A549 (cell line): ENCODE results near the gene SNCAIP. TPM values are rescaled to one million over a fixed set of nuclear protein-coding genes. Genes with fewer than 3 reads are reported as not detected.
A peak's percentile ranks its signal among the peaks of the same experiment; 100 is the strongest.

ENCODE experiments used
- ATAC-seq, 2 experiments: fragments of 200-7000 bp in 1 of 2; fragments of >200 bp in 1 of 2; cut with Nextera tagmentation in 1 of 2; cut with Tn5 transposase in 1 of 2; 3 replicates each; pipeline versions ENCODE4 v1.8.0 to v1.9.1; 2018 to 2020; ENCODE audit warnings: mild to moderate bottlenecking in 1 of 2, moderate library complexity in 1 of 2
- CTCF ChIA-PET: fragments of 300-600 bp; sonication (Branson Sonifier 250); formaldehyde crosslinking; extraction: SDS; loops from one replicate; lab custom pipeline; 2021; ENCODE audit warnings: antibody characterized with exemption, inconsistent platforms; lab: Yijun Ruan, JAX
- POLR2A ChIA-PET: fragments of 350-600 bp; formaldehyde crosslinking; extraction: SDS; loops from one replicate; lab custom pipeline; 2021; ENCODE audit warnings: antibody characterized with exemption, inconsistent platforms; lab: Yijun Ruan, JAX
- DNase-seq, 2 experiments: peaks; one replicate each; pipeline versions ENCODE4 v3.0.0 to v3.0.0-alpha.2; 2011 to 2016; ENCODE audit warnings: low read depth in 1 of 2, low spot score in 1 of 2
- FAIRE-seq: peaks from 2 replicates; lab custom pipeline; 2011; peaks lifted over from hg19 to GRCh38; lab: Jason Lieb, UNC
- H3K27ac ChIP-seq, 2 experiments: fragments of >200 bp; sonication (Bioruptor Twin); formaldehyde crosslinking; 3 replicates each; pipeline ENCODE4 v1.5.1; 2016 to 2017
- H3K4me1 ChIP-seq: fragments of >200 bp; sonication (Bioruptor Twin); formaldehyde crosslinking; 3 replicates; pipeline ENCODE4 v1.6.1; 2016
- H3K4me2 ChIP-seq: fragments of >200 bp; sonication (Bioruptor Twin); formaldehyde crosslinking; 3 replicates; pipeline ENCODE4 v1.6.1; 2016
- H3K4me3 ChIP-seq: fragments of >200 bp; sonication (Bioruptor Twin); formaldehyde crosslinking; 3 replicates; pipeline ENCODE4 v1.5.1; 2016
- H3K9me3 ChIP-seq: fragments of >200 bp; sonication (Bioruptor Twin); formaldehyde crosslinking; 3 replicates; pipeline ENCODE4 v1.6.1; 2016
- CBX8 ChIP-seq: fragments of 200-600 bp; sonication (generic); IDR thresholded peaks from 2 replicates; pipeline ENCODE4 v1.6.1; 2016
- EHF ChIP-seq: fragments of 250-450 bp; sonication (Bioruptor Pico); IDR thresholded peaks from 2 replicates; pipeline ENCODE4 v1.5.0; 2020; ENCODE audit warnings: mild to moderate bottlenecking
- EHMT2 ChIP-seq: fragments of 200-600 bp; sonication (generic); IDR thresholded peaks from 2 replicates; pipeline ENCODE4 v1.6.1; 2016; ENCODE audit warnings: antibody characterized with exemption, low read depth, mild to moderate bottlenecking, moderate library complexity
- EP300 ChIP-seq, 2 experiments: fragments of >200 bp; sonication (Bioruptor Twin); formaldehyde crosslinking; IDR thresholded peaks; 2 replicates in 1 of 2; 3 replicates in 1 of 2; pipeline ENCODE4 v1.6.1; 2016 to 2017
- FOXS1 ChIP-seq: fragments of 250-450 bp; sonication (Bioruptor Pico); IDR thresholded peaks from 2 replicates; pipeline ENCODE4 v1.5.0; 2020; ENCODE audit warnings: mild to moderate bottlenecking, moderate library complexity
- GATA3 ChIP-seq: IDR thresholded peaks from 2 replicates; pipeline ENCODE4 v1.6.1; 2012; ENCODE audit warnings: borderline replicate concordance
- HDAC2 ChIP-seq: fragments of 200-600 bp; sonication (generic); IDR thresholded peaks from 2 replicates; pipeline ENCODE4 v1.6.1; 2016
- HOXA7 ChIP-seq: fragments of 250-450 bp; sonication (Bioruptor Pico); IDR thresholded peaks from 2 replicates; pipeline ENCODE4 v1.5.0; 2020; ENCODE audit warnings: mild to moderate bottlenecking, moderate library complexity
- HOXB5 ChIP-seq: fragments of 250-450 bp; sonication (Bioruptor Pico); IDR thresholded peaks from 2 replicates; pipeline ENCODE4 v1.5.0; 2020; ENCODE audit warnings: mild to moderate bottlenecking, moderate library complexity
- JUN ChIP-seq, 2 experiments: fragments of >200 bp; sonication (Bioruptor Twin); formaldehyde crosslinking; IDR thresholded peaks; 2 replicates in 1 of 2; 3 replicates in 1 of 2; pipeline ENCODE4 v1.6.1; 2016 to 2017
- MAFK ChIP-seq: fragments of 450-650 bp; IDR thresholded peaks from 2 replicates; pipeline ENCODE4 v1.6.1; 2014; ENCODE audit not compliant: partially characterized antibody
- MAZ ChIP-seq: fragments of 150-350 bp; IDR thresholded peaks from 2 replicates; pipeline ENCODE4 v1.6.1; 2014; ENCODE audit warnings: antibody characterized with exemption, low read depth, low read length, borderline replicate concordance
- MYC ChIP-seq: IDR thresholded peaks from 2 replicates; pipeline ENCODE4 v1.6.1; 2012; ENCODE audit warnings: mild to moderate bottlenecking, inconsistent platforms, low read length, improper control_type of control experiment, borderline replicate concordance
- NR3C1 ChIP-seq: fragments of >200 bp; sonication (Bioruptor Twin); formaldehyde crosslinking; IDR thresholded peaks from 3 replicates; pipeline ENCODE4 v1.6.1; 2017
- POLR2A ChIP-seq: IDR thresholded peaks from 2 replicates; pipeline ENCODE4 v1.6.1; 2012; ENCODE audit warnings: mild to moderate bottlenecking, low read length
- SREBF2 ChIP-seq: fragments of 450-650 bp; IDR thresholded peaks from 2 replicates; pipeline ENCODE4 v1.6.1; 2014; ENCODE audit warnings: mild to moderate bottlenecking, moderate library complexity
- TFCP2L1 ChIP-seq: fragments of 250-450 bp; sonication (Bioruptor Pico); IDR thresholded peaks from 2 replicates; pipeline ENCODE4 v1.5.0; 2021; ENCODE audit warnings: mild to moderate bottlenecking
- ZFP36 ChIP-seq: fragments of 450-650 bp; IDR thresholded peaks from 2 replicates; pipeline ENCODE4 v1.6.1; 2014; ENCODE audit warnings: borderline replicate concordance; ENCODE audit not compliant: partially characterized antibody
- ZNF302 ChIP-seq: fragments of 250-450 bp; sonication (Bioruptor Pico); IDR thresholded peaks from 2 replicates; pipeline ENCODE4 v1.9.0; 2021; ENCODE audit warnings: inconsistent platforms, mild to moderate bottlenecking, moderate library complexity
- WGBS: methylation state at CpG from one replicate; pipeline ENCODE4 v1.1.6; 2017; ENCODE audit errors: missing lambda C conversion rate; 5-methylcytosine and 5-hydroxymethylcytosine counted together
- polyA plus RNA-seq, 4 experiments: library from polyadenylated mRNA; depleted of rRNA in 3 of 4; stranded (reverse); fragments of >200 nt; fragmentation: RNase III in 1 of 4; extraction: RNeasy Plus Mini Kit Qiagen cat#74134 plus additional on column Dnase treatment in 1 of 4; gene quantifications; 2 replicates in 3 of 4; 3 replicates in 1 of 4; pipeline ENCODE4 v1.2.3, GENCODE V29; 2011 to 2017
- TF ChIP-seq, protein P1 (sequence below): IDR thresholded peaks from 2 replicates; pipeline ENCODE4 v1.6.1; 2012
- TF ChIP-seq, protein P2 (sequence below): fragments of 200-600 bp; sonication (generic); IDR thresholded peaks from 2 replicates; pipeline ENCODE4 v1.6.1; 2016; ENCODE audit warnings: antibody characterized with exemption, mild to moderate bottlenecking, moderate library complexity
- TF ChIP-seq, protein P3 (sequence below): IDR thresholded peaks from 2 replicates; pipeline ENCODE4 v1.6.1; 2012; ENCODE audit warnings: low read depth, borderline replicate concordance
- TF ChIP-seq, protein P4 (sequence below): fragments of >200 bp; sonication (Bioruptor Twin); formaldehyde crosslinking; IDR thresholded peaks from 3 replicates; pipeline ENCODE4 v1.6.1; 2016

SNCAIP gene
- polyA plus RNA-seq, 2 of the 4 experiments (the other 2 are of a cell fraction): 0.03 to 0.04 TPM

DNA sequence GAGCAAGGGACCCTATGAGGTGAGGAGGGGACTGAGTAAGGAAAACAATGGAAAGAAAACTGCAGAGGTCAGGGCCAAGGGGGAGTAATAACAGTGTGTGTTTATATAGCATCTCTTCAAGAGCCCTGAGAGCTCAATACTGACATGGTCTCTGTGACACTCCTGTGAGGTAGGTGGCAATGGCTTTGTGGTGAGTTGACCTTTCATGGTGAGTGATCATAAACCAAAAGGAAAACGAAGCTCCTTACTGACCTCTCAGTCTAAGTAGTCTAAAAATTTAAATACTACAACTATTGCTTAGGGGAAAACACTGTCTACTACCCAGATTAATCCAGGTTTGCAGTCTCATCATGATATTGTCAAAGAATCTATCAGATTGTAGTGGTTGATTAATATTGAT lies 130.9 kb downstream of the SNCAIP start:
- Histone ChIP-seq H3K4me2 (no peak overlapping the region), H3K9me3 (no peaks in the 10 kb centered on the region), H3K4me1 (no peaks in the 10 kb centered on the region), H3K4me3 (no peak overlapping the region), H3K27ac (no peak overlapping the region)
- ATAC-seq (no peak), FAIRE-seq (no peak), DNase-seq (no peak)
- TF ChIP-seq SREBF2 (no peak), POLR2A (no peak), HDAC2 (no peak), FOXS1 (CRISPR knock-in tag) (no peak), NR3C1 (no peak)
- ChIA-PET POLR2A (interaction anchor here (0.5 kb wide), 1 partner anchor 58 kb away, joined by 3 read pairs; no protein-coding TSS in a partner anchor), CTCF (interaction anchor here (0.8 kb wide), 1 partner anchor 15 kb away, joined by 3 read pairs; no protein-coding TSS in a partner anchor)
- WGBS: 0% methylated on average over 1 of the region's 1 CpG

DNA sequence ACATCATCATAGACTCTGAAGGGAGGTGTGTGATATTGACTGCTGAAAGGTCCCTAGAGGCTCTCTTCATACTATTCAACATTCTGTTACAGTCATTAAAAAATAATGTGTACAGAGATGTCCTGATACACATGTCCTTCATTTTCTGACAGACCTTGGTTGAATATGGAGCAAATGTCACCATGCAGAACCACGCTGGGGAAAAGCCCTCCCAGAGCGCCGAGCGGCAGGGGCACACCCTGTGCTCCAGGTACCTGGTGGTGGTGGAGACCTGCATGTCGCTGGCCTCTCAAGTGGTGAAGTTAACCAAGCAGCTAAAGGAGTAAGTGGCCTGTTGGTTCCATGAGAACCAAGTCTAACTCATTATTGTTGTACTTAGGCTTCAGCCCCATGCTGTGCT lies 132.4 kb downstream of the SNCAIP start:
- 63% methylated on average over 5 of the region's 5 CpGs for WGBS
- no peak for FAIRE-seq
- H3K4me3 ChIP-seq: no peak overlapping the region

DNA sequence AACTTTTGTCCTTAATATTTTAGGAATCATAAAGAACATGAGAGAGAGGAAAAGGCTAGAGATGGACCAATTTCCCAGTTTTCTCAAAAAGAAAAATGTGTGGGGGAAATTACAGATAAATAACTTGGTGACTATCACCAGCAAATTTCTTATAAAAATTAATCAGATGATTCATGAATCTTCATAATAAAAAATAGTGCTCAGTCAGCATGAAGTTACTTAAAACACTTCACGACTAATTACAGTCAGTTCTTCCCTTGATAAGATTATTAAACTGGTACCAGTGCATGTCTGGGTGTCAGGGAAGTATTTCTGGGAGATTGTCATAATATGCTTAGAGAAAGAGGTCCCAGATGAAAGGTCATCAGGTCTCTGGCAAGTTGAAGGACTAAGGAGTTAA lies 133.0 kb downstream of the SNCAIP start:
- POLR2A ChIA-PET: no interaction called here
- CTCF ChIA-PET: no interaction called here
- no peak overlapping the region for H3K27ac ChIP-seq

More for the DNA sequence above, 132.4 kb downstream of the SNCAIP start:
- CTCF ChIA-PET: no interaction called here
- no peak overlapping the region for H3K4me2 ChIP-seq
- H3K4me1 ChIP-seq: no peaks in the 10 kb centered on the region
- no peak overlapping the region for H3K27ac ChIP-seq
- no peak for TF ChIP-seq ZNF302
- TF ChIP-seq HOXB5 (CRISPR knock-in tag): no peak
- TF ChIP-seq NR3C1: no peak
- no peak for TF ChIP-seq EP300 (IDR thresholded peaks at IDR 0.05)
- no peak for TF ChIP-seq SREBF2
- no peak for TF ChIP-seq HOXA7 (CRISPR knock-in tag)
- TF ChIP-seq EHF: no peak
- TF ChIP-seq CBX8: no peak
- TF ChIP-seq MAZ: no peak
- TF ChIP-seq MYC: no peak
- TF ChIP-seq JUN (IDR thresholded peaks at IDR 0.05): no peak
- TF ChIP-seq GATA3: no peak
- TF ChIP-seq, protein P1, sequence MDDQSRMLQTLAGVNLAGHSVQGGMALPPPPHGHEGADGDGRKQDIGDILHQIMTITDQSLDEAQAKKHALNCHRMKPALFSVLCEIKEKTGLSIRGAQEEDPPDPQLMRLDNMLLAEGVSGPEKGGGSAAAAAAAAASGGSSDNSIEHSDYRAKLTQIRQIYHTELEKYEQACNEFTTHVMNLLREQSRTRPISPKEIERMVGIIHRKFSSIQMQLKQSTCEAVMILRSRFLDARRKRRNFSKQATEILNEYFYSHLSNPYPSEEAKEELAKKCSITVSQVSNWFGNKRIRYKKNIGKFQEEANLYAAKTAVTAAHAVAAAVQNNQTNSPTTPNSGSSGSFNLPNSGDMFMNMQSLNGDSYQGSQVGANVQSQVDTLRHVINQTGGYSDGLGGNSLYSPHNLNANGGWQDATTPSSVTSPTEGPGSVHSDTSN: no peak
- TF ChIP-seq, protein P2, sequence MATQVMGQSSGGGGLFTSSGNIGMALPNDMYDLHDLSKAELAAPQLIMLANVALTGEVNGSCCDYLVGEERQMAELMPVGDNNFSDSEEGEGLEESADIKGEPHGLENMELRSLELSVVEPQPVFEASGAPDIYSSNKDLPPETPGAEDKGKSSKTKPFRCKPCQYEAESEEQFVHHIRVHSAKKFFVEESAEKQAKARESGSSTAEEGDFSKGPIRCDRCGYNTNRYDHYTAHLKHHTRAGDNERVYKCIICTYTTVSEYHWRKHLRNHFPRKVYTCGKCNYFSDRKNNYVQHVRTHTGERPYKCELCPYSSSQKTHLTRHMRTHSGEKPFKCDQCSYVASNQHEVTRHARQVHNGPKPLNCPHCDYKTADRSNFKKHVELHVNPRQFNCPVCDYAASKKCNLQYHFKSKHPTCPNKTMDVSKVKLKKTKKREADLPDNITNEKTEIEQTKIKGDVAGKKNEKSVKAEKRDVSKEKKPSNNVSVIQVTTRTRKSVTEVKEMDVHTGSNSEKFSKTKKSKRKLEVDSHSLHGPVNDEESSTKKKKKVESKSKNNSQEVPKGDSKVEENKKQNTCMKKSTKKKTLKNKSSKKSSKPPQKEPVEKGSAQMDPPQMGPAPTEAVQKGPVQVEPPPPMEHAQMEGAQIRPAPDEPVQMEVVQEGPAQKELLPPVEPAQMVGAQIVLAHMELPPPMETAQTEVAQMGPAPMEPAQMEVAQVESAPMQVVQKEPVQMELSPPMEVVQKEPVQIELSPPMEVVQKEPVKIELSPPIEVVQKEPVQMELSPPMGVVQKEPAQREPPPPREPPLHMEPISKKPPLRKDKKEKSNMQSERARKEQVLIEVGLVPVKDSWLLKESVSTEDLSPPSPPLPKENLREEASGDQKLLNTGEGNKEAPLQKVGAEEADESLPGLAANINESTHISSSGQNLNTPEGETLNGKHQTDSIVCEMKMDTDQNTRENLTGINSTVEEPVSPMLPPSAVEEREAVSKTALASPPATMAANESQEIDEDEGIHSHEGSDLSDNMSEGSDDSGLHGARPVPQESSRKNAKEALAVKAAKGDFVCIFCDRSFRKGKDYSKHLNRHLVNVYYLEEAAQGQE: no peak
- no peak for TF ChIP-seq EHMT2
- TF ChIP-seq TFCP2L1 (CRISPR knock-in tag): no peak
- TF ChIP-seq, protein P3, sequence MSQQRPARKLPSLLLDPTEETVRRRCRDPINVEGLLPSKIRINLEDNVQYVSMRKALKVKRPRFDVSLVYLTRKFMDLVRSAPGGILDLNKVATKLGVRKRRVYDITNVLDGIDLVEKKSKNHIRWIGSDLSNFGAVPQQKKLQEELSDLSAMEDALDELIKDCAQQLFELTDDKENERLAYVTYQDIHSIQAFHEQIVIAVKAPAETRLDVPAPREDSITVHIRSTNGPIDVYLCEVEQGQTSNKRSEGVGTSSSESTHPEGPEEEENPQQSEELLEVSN: no peak
- TF ChIP-seq ZFP36: no peak
- DNase-seq (no peak), ATAC-seq (no peak)
- no peaks in the 10 kb centered on the region for H3K9me3 ChIP-seq
- POLR2A ChIA-PET: no interaction called here

More for the DNA sequence above, 133.0 kb downstream of the SNCAIP start:
- Histone ChIP-seq H3K9me3 (no peaks in the 10 kb centered on the region), H3K4me2 (no peak overlapping the region), H3K4me1 (no peaks in the 10 kb centered on the region), H3K4me3 (no peak overlapping the region)
- peak; percentile 75 for TF ChIP-seq MAFK
- TF ChIP-seq, protein P4, sequence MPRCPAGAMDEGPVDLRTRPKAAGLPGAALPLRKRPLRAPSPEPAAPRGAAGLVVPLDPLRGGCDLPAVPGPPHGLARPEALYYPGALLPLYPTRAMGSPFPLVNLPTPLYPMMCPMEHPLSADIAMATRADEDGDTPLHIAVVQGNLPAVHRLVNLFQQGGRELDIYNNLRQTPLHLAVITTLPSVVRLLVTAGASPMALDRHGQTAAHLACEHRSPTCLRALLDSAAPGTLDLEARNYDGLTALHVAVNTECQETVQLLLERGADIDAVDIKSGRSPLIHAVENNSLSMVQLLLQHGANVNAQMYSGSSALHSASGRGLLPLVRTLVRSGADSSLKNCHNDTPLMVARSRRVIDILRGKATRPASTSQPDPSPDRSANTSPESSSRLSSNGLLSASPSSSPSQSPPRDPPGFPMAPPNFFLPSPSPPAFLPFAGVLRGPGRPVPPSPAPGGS: no peak
- ATAC-seq: no peak
- no peak for DNase-seq
- FAIRE-seq: no peak
- WGBS: 4% methylated on average over 1 of the region's 1 CpG
